Testis (tissue), 2 donors: ENCODE results near the gene HPSE2.

Source experiments
- POLR2A ChIP-seq: fragments of 450-650 bp; IDR thresholded peaks from one replicate; pipeline ENCODE4 v1.6.1; 2017; ENCODE audit warnings: antibody characterized with exemption, mild to moderate bottlenecking, moderate library complexity
- TF ChIP-seq, protein P1 (sequence below), 3 experiments: fragments of 450-650 bp in 2 of 3; fragments of 200-600 bp in 1 of 3; sonication (generic) in 1 of 3; IDR thresholded peaks; one replicate each; pipeline ENCODE4 v1.5.1; 2016 to 2019; ENCODE audit warnings: antibody characterized with exemption in 3 of 3, mild to moderate bottlenecking in 2 of 3, moderate library complexity in 1 of 3

DNA sequence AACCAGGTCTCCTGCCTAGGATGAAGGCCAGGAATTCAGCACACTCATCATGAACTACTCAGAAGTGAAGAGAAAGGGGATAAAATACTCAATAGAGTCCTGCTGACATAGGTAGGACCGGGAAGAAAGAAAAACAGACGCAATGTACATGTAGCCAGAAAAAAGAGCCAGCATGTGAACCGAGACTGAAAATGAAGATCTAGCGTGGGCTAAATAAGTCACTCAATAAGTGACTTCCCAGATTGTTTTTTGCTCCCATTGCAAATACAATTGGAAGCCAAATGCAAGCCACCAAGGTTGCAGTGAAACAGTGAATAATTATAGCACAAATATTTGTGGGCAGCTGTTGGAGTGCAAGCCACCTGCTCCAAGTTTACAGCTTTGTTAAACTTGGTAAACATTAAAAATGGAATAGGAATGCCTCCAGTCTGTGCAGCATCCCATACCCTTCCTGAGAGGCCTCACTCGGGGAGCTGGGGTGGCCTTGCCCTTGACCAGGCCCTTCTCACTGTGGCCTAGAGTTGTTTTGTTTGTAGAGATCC, 754.2 kb downstream of the HPSE2 start:
- TF ChIP-seq, protein P1, sequence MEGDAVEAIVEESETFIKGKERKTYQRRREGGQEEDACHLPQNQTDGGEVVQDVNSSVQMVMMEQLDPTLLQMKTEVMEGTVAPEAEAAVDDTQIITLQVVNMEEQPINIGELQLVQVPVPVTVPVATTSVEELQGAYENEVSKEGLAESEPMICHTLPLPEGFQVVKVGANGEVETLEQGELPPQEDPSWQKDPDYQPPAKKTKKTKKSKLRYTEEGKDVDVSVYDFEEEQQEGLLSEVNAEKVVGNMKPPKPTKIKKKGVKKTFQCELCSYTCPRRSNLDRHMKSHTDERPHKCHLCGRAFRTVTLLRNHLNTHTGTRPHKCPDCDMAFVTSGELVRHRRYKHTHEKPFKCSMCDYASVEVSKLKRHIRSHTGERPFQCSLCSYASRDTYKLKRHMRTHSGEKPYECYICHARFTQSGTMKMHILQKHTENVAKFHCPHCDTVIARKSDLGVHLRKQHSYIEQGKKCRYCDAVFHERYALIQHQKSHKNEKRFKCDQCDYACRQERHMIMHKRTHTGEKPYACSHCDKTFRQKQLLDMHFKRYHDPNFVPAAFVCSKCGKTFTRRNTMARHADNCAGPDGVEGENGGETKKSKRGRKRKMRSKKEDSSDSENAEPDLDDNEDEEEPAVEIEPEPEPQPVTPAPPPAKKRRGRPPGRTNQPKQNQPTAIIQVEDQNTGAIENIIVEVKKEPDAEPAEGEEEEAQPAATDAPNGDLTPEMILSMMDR (IDR thresholded peaks at IDR 0.05), result no peak
- no peak for TF ChIP-seq POLR2A
